ENCODE results near the gene THOP1. TPM values are rescaled to one million over a fixed set of nuclear protein-coding genes. Genes with fewer than 3 reads are reported as not detected.

Gene THOP1
- total RNA-seq, 2 experiments from 2014 or later, result 80.0 to 85.4 TPM

DNA sequence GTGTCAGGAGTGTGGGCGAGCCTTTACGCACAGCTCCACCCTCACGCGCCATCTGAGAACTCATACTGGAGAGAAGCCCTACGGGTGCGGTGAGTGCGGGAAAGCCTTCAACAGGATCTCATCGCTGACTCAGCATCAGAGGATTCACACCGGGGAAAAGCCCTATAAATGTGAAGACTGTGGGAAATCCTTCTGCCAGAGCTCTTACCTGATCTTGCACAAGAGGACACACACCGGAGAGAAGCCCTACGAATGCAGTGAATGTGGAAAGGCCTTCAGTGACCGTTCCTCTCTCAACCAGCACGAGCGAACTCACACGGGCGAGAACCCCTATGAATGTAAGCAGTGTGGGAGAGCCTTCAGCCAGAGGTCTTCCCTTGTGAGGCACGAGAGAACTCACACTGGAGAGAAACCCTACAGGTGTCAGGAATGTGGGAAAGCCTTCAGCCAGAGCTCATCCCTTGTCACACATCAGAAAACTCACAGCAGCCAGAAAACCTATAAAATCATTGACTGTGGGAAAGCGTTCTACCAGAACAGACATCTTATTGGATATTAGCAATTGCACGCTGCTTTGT, 49.1 kb downstream of the THOP1 start:
- H3K4me1 Mint-ChIP-seq, result no peaks in the 10 kb centered on the region
- ChIA-PET POLR2A (no interaction called here), CTCF (interaction anchor here (1.4 kb wide), 1 partner anchor 53 kb away, joined by 4 read pairs; no protein-coding TSS in a partner anchor)
- peaks cover 43% of the 10 kb centered on the region for H3K36me3 Mint-ChIP-seq (ENCODE audit: low read depth)
- no peak overlapping the region for H3K27ac Mint-ChIP-seq
- H3K9me3 Mint-ChIP-seq, result peaks cover 54% of the 10 kb centered on the region
- no peak overlapping the region for H3K4me3 Mint-ChIP-seq
- no peak for DNase-seq
- no peaks in the 10 kb centered on the region for H3K27me3 Mint-ChIP-seq

DNA sequence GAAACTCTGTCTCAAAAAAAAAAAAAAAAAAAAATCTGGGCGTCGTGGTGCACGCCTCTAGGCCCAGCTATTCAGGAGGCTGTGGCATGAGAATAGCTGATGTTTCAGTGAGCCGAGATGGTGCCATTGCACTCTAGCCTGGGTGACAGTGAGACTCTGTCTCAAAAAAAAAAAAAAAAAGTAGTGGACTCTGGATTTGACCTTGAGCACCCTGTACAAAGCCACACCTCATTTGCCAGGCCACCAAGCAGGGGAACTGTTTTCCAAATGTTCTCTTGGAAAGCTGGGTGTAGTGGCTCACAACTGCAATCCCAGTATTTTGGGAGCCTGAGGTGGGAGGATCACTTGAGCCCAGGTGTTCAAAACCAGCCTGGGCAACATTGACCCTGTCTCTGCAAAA, 52.1 kb downstream of the THOP1 start:
- H3K9me3 Mint-ChIP-seq, result peaks cover 45% of the 10 kb centered on the region
- CTCF ChIA-PET, result interaction anchor here (1.0 to 1.6 kb wide), 3 partner anchors 13 to 113 kb away, joined by 3 to 4 read pairs (median 4); no protein-coding TSS in a partner anchor
- H3K4me1 Mint-ChIP-seq, result peaks cover 10% of the 10 kb centered on the region
- no peaks in the 10 kb centered on the region for H3K27me3 Mint-ChIP-seq
- H3K4me3 Mint-ChIP-seq, result no peak overlapping the region
- no peak for DNase-seq
- POLR2A ChIA-PET, result no interaction called here
- H3K36me3 Mint-ChIP-seq (ENCODE audit: low read depth), result peaks cover 43% of the 10 kb centered on the region
- H3K27ac Mint-ChIP-seq, result no peak overlapping the region

DNA sequence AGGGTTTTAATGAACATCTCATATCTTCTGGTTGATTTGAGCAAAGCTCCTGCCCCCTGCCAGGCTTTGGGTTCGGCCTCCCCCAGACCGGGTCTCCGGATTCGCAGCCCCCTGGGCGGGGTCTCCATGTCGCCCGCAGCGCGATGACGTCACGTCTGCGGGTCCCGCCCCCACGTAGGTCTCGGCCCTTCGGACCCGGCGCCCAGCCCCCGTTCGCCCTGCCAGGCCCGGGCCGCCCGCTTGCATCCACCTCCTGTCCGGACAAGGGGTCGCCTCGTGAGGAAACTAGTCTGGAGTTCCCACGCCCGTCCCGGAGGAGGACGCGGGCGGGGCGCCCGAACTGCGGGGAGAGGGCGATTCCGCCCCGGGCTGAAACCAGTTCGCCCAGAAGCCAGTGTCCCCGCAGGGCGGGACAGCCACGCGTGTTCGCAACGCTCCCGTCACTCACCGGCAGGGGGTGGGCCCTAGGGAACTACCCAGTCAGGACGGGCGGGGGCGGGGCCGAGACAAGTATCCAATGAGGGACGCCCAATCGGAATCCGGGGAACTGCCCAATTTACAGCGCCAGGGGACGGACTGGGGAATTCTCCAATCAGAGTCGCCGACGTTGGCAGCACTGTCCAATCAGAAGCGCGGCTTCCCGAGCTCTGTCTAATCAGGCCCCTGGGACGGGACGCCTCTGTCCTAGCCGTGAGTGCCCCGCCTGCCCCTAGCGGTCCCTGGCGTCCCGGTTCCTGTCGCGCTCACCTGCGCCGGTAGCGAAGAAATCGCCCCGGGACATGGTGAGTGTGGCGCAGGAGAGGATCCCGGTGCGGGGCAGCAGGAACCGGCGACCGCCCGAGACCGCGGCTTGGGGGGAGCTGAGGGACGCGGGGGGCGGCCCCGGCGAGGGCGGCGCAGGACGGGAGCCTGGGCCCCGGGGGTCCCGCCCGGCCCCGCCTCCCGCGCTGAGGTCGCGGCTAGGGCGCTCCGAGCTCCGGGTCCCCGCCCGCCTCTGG, 55.8 kb downstream of the THOP1 start, which contains the start of gene ZNF555:
Gene ZNF555 (plus strand): TSS at position 682 of the 998 bp plus-strand sequence. CDS start 98 bp downstream, at position 780.
- H3K4me1 Mint-ChIP-seq, result peaks cover 12% of the 10 kb centered on the region
- H3K27ac Mint-ChIP-seq, result peak within 1 kb of the TSS; percentile 52
- no peaks in the 10 kb centered on the region for H3K27me3 Mint-ChIP-seq
- peaks cover 26% of the 10 kb centered on the region for H3K9me3 Mint-ChIP-seq
- ChIA-PET CTCF (interaction anchor here (0.7 to 1.2 kb wide), 6 partner anchors 10 to 193 kb away, joined by 3 to 12 read pairs (median 4); partner anchors contain the start of genes ZNF554 and ZNF57), POLR2A (interaction anchor here (0.9 to 1.6 kb wide), 3 partner anchors 10 to 179 kb away, joined by 3 to 5 read pairs (median 4); no protein-coding TSS in a partner anchor)
- peak; percentile 97 for DNase-seq
- peak within 1 kb of the TSS; percentile 85 for H3K4me3 Mint-ChIP-seq
- peaks cover 19% of the 10 kb centered on the region for H3K36me3 Mint-ChIP-seq (ENCODE audit: low read depth)

DNA sequence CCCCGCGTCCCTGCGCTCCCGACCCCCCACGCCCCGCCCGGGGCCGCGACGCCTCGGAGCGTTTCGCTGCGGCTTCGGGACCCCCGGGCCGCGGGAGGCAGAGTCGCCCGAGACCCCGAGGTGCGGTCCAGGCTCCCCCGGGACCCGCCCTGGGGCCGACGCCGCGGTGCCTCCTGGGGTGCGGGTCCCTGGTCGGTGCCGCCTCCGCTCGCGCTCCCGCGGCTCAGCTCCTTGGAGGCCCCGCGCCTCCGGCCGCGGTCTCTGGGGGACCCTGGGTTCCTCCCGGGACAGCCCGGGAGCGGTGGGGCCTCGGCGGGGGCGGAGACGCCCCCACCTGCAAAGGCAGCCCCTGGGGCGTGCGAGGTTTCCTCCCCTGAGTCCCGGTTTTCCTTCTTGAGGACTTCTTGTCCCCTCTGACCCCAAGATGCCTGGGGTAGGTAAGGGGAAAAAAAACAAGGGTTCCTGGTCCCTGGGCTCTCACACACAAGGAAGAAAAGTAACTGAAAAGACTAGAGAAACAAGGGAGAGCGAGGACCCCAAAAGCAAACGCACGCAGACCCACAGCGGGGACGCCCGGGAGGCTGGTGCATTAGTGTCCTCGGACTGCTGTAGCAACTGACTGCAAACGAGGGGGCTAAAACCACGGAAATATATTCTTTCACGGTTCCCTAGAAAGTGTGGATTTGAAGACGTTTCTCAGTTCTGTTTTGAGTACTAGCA, 56.7 kb downstream of the THOP1 start:
- ChIA-PET POLR2A (interaction anchor here (1.5 to 1.6 kb wide), 2 partner anchors 9 to 59 kb away, joined by 5 read pairs; partner anchors contain the start of gene ZNF57), CTCF (interaction anchor here (1.0 to 1.2 kb wide), 4 partner anchors 9 to 194 kb away, joined by 3 to 12 read pairs (median 4); partner anchors contain the start of gene ZNF554)
- H3K36me3 Mint-ChIP-seq (ENCODE audit: low read depth), result peaks cover 15% of the 10 kb centered on the region
- DNase-seq, result no peak
- peak overlapping the region; percentile 62 for H3K4me3 Mint-ChIP-seq
- H3K27me3 Mint-ChIP-seq, result no peaks in the 10 kb centered on the region
- peaks cover 25% of the 10 kb centered on the region for H3K9me3 Mint-ChIP-seq
- peaks cover 12% of the 10 kb centered on the region for H3K4me1 Mint-ChIP-seq
- H3K27ac Mint-ChIP-seq, result no peak overlapping the region

DNA sequence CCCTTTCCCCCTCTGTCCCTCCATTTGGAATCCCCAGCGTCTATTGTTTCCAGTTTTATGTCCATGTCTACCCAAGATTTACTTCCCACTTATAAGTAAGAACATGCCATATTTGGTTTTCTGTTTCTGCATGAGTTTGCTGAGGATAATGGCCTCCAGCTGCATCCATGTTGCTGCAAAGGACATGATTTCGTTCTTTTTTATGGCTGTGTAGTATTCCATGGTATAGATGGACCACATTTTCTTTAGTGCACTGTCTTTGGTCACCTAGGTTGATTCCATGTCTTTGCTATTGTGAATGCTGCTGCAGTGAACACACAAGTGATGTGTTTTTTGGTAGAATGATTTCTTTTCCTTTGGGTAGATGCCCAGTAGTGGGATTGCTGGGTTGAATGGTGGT, 59.8 kb downstream of the THOP1 start:
- Mint-ChIP-seq H3K4me1 (peaks cover 15% of the 10 kb centered on the region), H3K27ac (no peak overlapping the region), H3K9me3 (peaks cover 28% of the 10 kb centered on the region), H3K36me3 (ENCODE audit: low read depth) (peaks cover 24% of the 10 kb centered on the region), H3K4me3 (no peak overlapping the region), H3K27me3 (no peaks in the 10 kb centered on the region)
- POLR2A ChIA-PET, result no interaction called here
- no peak for DNase-seq
- CTCF ChIA-PET, result no interaction called here

DNA sequence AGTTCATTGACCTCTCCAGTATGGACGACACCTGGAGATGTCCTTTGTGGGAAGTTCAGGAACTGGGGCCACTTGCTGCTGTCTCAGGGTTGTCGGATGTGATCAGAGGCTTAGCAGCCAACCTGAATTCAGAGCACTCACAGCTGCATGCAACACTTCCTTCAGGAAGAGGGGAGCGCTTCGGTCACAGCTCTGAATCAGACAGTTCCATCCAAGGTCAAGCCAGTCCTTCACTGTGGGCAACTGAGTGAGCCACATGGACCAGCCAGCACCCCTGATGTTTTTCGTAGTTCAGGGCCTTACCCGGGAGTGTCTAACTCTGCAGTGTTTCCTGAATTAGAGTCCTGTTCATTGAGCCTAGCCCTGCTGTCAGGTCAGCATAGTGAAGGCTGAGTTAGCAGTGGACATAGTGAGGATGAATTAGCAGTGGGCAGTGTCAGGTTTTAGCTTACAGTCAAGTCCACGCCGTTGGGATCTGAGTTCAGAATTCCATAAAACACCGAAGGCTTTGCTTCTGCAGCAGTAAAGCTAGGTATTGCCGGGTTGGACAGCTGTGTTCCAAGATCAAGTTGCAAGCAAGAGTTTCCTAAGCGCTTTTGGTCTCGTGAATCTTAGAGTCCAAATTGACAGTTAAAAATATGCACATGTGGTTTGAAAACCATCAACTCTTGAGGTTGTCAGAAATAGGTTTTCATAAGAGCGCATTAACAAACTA, 61.0 kb downstream of the THOP1 start:
- Mint-ChIP-seq H3K9me3 (peaks cover 38% of the 10 kb centered on the region), H3K27me3 (no peaks in the 10 kb centered on the region), H3K4me3 (no peak overlapping the region), H3K4me1 (peaks cover 15% of the 10 kb centered on the region), H3K36me3 (ENCODE audit: low read depth) (peaks cover 29% of the 10 kb centered on the region), H3K27ac (no peak overlapping the region)
- CTCF ChIA-PET, result no interaction called here
- POLR2A ChIA-PET, result no interaction called here
- no peak for DNase-seq

DNA sequence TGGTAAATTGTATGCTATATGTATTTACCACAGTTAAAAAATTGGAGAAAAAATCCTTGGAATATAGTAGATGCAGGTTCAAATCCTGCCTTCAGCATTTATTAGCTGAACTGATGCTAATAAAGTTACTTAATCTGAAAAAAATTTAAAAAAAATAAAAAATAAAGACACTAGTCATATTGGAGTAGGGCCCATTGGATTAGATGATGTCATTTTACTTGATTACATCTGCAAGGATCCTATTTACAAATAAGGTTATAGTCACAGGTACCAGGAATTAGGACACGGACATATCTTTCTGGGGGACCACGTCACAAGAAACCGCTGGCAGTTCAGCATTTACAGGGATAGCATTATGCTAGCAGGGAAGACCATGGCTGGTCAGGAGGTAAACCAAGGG, 62.2 kb downstream of the THOP1 start:
- H3K36me3 Mint-ChIP-seq (ENCODE audit: low read depth), result peaks cover 37% of the 10 kb centered on the region
- CTCF ChIA-PET, result no interaction called here
- H3K4me1 Mint-ChIP-seq, result peaks cover 9% of the 10 kb centered on the region
- no peak overlapping the region for H3K4me3 Mint-ChIP-seq
- DNase-seq, result no peak
- POLR2A ChIA-PET, result no interaction called here
- H3K27me3 Mint-ChIP-seq, result no peaks in the 10 kb centered on the region
- no peak overlapping the region for H3K27ac Mint-ChIP-seq
- H3K9me3 Mint-ChIP-seq, result peaks cover 46% of the 10 kb centered on the region

DNA sequence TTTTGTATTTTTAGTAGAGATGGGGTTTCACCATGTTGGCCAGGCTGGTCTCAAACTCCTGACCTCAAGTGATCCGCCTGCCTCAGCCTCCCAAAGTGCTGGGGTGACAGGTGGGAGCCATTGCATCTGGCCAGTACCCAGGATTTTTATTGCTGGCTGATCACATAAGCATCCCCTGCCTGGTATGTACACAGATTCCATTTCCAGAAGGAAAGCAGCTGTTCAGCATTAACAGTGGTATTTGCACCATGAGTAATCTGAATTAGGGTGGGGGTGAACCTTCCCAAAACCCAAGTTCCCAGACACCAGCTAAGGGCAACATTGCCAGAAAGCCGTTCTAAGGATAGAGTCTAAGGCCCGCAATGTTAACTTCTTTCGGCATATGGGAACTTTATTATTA, 63.3 kb downstream of the THOP1 start:
- ChIA-PET POLR2A (interaction anchor here (0.7 kb wide), 1 partner anchor 16 kb away, joined by 3 read pairs; no protein-coding TSS in a partner anchor), CTCF (no interaction called here)
- H3K27ac Mint-ChIP-seq, result no peak overlapping the region
- H3K36me3 Mint-ChIP-seq (ENCODE audit: low read depth), result peaks cover 48% of the 10 kb centered on the region
- H3K9me3 Mint-ChIP-seq, result peaks cover 57% of the 10 kb centered on the region
- no peaks in the 10 kb centered on the region for H3K27me3 Mint-ChIP-seq
- H3K4me3 Mint-ChIP-seq, result no peak overlapping the region
- peaks cover 8% of the 10 kb centered on the region for H3K4me1 Mint-ChIP-seq
- no peak for DNase-seq

DNA sequence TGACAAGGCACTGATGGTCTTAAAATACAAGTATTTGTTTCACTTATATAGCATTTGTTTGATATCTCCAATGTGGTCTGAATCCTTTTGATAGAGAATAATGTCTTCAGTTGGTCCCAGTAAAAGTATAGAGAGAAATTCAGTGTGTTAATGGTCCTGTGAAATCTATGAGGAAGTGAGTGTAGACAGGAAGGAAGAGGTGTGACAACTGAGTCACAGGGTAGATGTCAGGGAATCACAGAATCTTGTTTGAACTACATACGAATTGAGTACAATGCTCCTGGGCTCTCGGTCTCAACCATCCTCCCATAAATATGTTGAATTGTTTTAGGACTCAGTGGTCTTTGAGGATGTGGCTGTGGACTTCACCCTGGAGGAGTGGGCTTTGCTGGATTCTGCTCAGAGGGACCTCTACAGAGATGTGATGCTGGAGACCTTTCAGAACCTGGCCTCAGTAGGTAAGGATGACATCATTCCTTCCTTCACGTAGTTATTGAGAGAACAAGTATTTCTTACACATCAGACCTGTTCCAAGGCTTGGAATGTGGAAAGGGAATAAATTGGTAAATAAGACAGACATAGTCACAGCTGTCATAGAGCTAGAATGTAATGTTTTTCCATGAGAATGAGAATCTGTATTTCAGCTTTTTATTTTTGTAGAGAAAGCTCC, 65.1 kb downstream of the THOP1 start:
- ChIA-PET POLR2A (interaction anchor here (1.4 kb wide), 1 partner anchor 9 kb away, joined by 5 read pairs; the partner anchor contains the start of gene ZNF555), CTCF (interaction anchor here (0.6 to 2.0 kb wide), 4 partner anchors 9 to 270 kb away, joined by 3 to 5 read pairs (median 4); partner anchors contain the start of genes ZNF554 and ZNF555)
- no peaks in the 10 kb centered on the region for H3K27me3 Mint-ChIP-seq
- H3K27ac Mint-ChIP-seq, result peak overlapping the region; percentile 2
- no peak overlapping the region for H3K4me3 Mint-ChIP-seq
- H3K9me3 Mint-ChIP-seq, result peaks cover 65% of the 10 kb centered on the region
- no peak for DNase-seq
- H3K36me3 Mint-ChIP-seq (ENCODE audit: low read depth), result peaks cover 61% of the 10 kb centered on the region
- H3K4me1 Mint-ChIP-seq, result peaks cover 8% of the 10 kb centered on the region

DNA sequence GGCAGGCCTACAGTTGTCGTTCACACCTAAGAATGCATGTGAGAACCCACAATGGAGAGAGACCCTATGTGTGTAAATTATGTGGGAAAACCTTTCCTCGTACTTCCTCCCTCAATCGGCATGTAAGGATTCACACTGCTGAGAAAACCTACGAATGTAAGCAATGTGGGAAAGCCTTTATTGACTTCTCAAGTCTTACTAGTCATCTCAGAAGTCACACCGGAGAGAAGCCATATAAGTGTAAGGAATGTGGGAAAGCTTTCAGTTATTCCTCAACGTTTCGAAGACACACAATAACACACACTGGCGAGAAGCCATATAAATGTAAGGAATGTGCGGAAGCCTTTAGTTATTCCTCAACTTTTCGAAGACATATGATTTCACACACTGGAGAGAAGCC, 67.3 kb downstream of the THOP1 start:
- Mint-ChIP-seq H3K27ac (no peak overlapping the region), H3K9me3 (peaks cover 56% of the 10 kb centered on the region), H3K4me3 (no peak overlapping the region), H3K27me3 (no peaks in the 10 kb centered on the region), H3K36me3 (ENCODE audit: low read depth) (peaks cover 58% of the 10 kb centered on the region), H3K4me1 (peaks cover 13% of the 10 kb centered on the region)
- DNase-seq, result no peak
- POLR2A ChIA-PET, result no interaction called here
- CTCF ChIA-PET, result no interaction called here

DNA sequence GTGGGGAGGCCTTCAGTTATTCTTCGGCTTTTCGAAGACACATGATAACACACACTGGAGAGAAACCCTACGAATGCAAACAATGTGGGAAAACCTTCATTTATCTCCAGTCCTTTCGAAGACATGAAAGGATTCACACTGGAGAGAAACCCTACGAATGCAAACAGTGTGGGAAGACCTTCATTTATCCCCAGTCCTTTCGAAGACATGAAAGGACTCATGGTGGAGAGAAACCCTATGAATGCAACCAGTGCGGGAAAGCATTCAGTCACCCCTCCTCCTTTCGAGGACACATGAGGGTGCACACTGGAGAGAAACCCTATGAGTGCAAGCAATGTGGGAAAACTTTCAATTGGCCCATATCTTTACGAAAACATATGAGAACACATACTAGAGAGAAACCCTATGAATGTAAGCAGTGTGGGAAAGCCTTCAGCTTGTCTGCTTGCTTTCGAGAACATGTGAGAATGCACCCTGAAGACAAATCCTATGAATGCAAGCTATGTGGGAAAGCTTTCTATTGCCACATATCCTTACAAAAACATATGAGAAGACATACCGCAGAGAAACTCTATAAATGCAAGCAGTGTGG, 67.8 kb downstream of the THOP1 start:
- POLR2A ChIA-PET, result no interaction called here
- Mint-ChIP-seq H3K9me3 (peaks cover 57% of the 10 kb centered on the region), H3K27ac (no peak overlapping the region), H3K36me3 (ENCODE audit: low read depth) (peaks cover 57% of the 10 kb centered on the region), H3K4me3 (no peak overlapping the region), H3K4me1 (peaks cover 13% of the 10 kb centered on the region), H3K27me3 (no peaks in the 10 kb centered on the region)
- CTCF ChIA-PET, result interaction anchor here (1.0 kb wide), 1 partner anchor 34 kb away, joined by 3 read pairs; no protein-coding TSS in a partner anchor
- no peak for DNase-seq

Data from activated CD4-positive, alpha-beta memory T cell treated with anti-CD3 and anti-CD28 coated beads, Interleukin-2, amount 10 ng/mL, durations not matched to agents 7 days and 5 days (primary cell).